Measurements from ENCODE around the gene TMCC1.
A peak's percentile ranks its signal among the peaks of the same experiment; 100 is the strongest.
"Not testable (repeated sequence)": the region's sequence is repeated elsewhere in the genome, so short reads cannot be mapped to it uniquely, and the experiment has no call there.

Gene TMCC1

GRCh38 chr3:129618901-129619671 is 274.4 kb downstream of the TMCC1 start:
- DNase-seq, result no peak

- DNase-seq, result no peak
Observed at GRCh38 chr3:129618186-129618820, 275.2 kb downstream of the TMCC1 start.

DNA sequence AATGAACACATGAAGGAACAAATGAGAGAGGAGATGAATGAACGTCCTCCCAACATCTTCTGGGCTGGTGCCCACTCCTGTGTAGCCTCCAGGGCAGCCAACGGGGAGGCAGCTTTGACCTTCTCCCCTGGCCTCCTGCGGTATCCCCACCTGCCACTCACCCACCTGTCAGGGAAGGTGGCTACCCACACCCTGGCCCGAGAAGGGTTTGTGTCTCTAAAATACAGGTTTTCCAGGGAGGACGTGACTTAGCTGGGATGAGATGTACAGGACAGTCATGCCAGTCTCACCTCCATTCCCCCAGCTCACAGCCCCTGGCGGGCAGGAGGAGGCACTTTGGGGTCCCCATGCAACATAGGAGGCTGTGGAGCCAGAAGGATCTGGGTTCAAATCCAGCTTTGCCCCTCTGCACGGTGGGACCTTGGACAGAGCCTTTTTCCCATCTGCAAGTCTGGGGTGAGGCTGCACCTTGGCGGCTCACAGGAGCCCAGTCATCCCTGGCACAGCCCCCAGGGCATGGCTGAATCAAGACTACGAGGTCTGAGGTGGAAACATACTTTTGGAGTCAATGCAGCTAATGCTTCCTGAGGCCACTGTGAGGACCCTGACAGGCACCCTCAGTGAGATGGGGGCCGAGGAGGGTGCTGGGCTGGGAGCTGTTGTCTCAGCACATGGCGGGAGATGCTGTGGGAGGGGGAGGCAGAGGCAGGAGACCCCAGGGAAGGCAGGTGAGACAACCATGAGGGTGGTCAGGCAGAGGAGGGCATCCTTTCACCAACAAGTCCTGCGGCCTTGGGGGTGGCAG is 275.9 kb downstream of the TMCC1 start:
- DNase-seq, result no peak

DNA sequence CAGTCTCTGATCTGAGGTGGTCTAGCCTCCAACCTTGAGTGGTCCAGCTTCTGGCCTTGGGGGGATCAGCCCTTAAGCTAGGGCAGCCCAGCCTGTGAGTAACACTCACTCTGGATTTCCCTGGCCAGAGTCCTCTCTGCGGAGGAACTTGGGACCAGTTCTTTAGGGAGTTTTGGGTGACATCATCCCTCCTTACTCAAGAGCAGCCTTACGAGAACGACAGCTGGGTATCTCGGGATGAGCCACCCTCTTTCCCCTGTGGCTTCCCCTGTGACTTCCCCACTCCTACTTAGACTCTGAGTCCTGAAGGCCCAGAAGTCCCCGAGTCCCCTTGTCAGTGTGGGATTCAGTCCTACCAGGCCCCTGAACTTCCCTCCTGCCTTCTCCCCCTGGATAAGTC is 276.8 kb downstream of the TMCC1 start:
- peak; percentile 56 for DNase-seq

DNA sequence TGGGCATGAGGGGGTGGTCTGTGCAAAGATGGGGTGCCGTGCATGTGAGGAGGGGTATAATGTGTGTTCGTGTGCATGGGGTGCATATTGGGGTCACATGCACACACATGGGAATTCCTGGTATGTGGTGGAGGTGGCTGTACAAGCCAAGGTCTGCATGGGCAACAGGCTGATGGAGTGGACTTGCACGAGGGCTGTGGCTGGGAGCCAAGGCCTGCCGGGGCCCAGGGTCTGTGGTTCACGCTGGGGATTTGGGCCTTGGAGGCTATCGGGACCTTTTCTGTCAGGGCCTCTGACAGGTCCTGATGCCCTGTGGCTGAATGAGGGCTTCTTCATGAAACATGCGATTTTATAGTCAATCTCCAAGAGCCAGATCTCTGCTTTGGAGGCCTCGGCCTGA is 277.2 kb downstream of the TMCC1 start:
- DNase-seq, result no peak

- DNase-seq, result no peak
Observed at GRCh38 chr3:129615751-129616281, 277.7 kb downstream of the TMCC1 start.

DNA sequence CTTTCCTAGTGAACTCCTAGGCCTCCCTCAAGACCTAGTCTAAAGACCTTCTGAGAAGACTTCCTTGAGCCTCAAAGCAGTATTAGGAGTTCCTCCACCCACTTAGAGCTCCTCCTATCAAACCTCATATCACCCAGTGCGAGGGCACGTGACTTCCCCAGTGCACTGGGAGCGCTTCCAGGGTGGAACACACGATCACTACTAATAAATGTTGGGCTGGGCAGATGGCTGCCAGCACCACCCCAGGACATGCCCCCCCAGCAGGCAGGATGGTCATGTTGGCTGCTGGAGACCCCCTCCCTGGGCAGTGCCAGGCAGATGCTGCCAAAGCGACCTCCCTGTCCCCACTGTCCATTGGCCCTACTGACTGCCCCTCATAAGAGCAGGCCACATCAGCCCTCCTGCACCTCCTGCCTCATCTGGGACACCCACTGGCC is 278.6 kb downstream of the TMCC1 start:
- no peak for DNase-seq

DNA sequence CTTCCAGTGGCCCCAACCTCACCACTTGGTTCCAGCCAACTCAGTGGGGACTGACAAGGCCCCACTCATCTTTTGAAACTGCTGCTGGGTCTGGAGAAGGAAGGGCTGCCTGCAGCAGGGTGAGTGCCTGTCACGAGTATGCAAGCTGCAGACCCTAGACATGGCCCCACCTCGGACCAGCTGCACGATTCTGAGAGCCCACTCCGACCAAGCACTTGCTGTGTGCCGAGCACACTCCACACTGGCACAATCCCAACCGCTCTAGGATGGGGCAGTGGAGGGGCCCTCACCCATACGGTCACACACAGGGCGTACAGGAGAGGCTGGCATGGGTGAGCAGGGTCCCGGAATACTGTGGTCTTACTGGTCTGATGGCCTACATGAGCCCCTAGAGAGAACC is 279.1 kb downstream of the TMCC1 start:
- DNase-seq, result no peak

- no peak for DNase-seq
Observed at GRCh38 chr3:129613367-129613740, 280.2 kb downstream of the TMCC1 start.

DNA sequence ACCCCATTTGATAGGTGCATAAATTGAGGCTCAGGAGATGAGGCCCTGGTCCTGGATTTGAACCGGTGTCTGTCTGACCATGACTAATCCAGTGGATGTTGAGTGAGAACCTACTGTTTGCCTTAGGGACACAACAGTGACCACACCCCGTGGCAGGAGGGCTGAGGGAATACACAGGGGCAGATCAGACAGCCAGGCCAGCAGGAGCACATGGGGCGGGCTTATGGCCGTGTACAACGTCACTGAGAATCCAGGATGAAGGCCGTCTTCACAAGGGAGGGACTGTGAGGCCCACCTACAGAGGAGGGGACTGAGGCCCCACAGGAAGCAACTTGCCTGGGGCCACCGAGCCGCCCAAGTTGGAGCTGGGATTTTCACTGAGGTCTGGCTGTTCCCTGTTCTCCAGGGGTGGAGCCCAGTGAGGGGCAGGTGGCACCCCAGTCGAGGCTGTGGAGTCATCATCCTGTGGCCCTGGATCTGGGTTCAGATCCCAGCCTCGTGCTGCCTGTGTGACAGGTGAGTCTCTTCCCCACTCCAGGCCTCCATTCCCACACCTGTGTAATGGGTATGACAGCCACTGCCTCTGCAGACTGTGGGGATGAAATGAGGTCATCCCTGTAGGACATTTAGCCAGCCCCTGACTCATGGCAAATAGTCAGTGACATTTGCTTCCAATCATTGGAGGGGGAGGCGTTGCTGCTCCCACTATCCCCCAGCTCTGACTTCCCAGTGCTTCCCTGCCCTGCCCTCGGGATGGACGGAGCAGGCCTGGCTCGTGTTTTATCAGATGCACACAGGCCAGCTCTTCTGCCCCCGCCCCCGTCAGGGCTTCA is 280.8 kb downstream of the TMCC1 start:
- no peak for DNase-seq

- no peak for DNase-seq
Observed at GRCh38 chr3:129611812-129612533, 281.5 kb downstream of the TMCC1 start.

DNA sequence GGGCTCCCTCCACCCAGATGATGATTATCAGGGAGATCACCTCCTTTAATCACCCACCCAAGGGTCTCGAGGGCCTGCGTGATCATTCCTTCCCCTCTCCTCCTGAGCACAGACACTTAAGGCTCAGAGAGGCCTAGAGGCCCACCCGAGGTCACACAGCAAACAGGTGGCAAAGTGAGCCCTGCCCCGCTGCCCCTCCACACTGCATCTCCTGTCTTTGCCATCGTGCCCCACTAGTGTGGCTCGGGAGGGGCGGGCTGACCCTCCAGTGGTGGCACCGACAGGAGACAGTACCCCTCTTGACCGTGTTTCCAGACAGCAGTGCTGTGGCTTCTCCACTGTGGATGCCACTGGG is 282.1 kb downstream of the TMCC1 start:
- no peak for DNase-seq

- DNase-seq, result not testable (repeated sequence)
Observed at GRCh38 chr3:129610794-129611445, 282.6 kb downstream of the TMCC1 start.

GRCh38 chr3:129610276-129610675 is 283.2 kb downstream of the TMCC1 start:
- DNase-seq, result no peak

DNA sequence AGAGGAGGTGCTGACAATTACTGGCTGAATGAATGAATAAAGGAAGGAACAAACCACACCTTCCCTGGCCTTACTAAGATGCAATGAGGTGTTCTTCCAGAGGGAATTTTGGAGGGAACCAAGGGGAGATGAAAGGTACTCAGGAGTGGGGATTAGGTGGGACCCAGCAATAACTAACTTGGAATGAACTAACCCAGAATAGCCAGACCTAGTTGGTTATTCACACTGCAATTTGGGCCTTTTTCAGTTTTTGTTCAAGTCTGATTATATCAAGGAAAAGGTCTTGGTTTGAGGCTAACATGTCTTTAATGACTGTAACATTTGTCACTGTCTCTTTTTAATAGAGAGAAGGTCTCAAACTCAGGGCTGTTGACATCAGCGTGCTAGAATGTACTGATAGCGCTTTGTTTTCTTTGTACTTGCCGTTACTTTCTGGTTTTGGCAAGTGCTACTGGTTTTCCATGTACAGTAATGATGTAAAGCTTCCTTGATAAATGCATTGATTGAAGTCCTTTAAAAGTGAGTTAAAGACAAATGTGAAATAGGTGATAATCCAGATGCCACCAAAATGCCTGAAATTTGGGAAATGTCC is 283.8 kb downstream of the TMCC1 start:
- no peak for DNase-seq

- DNase-seq, result no peak
Observed at GRCh38 chr3:129608936-129609590, 284.4 kb downstream of the TMCC1 start.

DNA sequence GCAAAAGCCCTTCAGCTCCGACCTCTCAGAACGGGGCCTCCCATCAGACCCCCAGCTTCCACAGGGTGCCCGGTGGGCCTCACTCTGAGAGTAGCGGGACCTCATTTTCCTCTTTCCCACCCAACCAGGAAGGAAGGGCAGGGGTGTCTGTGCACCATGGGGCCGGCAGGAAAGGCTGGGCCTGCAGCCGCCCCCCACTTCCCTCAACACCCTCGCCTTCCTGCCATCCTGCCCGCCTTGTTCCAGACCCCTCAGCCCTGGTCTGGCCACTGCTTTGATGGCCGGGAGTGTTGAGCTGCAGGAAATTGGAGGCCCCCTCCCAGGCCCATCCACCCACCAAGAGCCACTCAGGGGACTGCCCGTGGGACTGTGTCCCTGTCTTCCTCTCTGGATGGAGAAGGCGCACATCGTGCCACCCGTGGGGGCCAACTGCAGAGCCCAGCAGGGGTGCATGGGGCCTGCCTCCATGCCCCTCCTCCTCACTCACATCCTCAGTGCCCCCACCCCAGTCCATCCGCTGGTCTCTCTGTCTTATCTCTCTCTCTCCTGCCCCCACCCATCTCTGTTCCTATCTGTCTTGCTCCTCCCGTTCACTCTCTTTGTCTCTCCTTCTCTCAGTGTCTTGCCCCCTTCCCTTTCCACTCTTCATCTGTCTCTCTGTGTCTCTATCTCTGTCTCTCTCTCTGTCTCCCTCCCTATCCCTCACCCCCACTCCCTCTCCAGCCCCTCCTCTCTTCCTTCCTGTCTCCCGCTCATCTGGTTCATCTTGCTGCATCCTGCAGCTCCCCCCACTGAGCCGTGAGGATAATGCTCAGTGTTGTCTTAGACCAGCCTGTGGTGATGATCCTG is 285.2 kb downstream of the TMCC1 start:
- DNase-seq, result no peak

GRCh38 chr3:129607391-129608068 is 286.0 kb downstream of the TMCC1 start:
- no peak for DNase-seq
